ENCODE results near the gene DEGS2. TPM values are rescaled to one million over a fixed set of nuclear protein-coding genes. Genes with fewer than 3 reads are reported as not detected.

DEGS2 gene
- total and polyA plus RNA-seq, 2 of the 13 experiments (the other 11 are each of a cell fraction or from before 2014, with no cell fraction given), result 0.09 TPM

- peak; percentile 85 for FAIRE-seq
- in situ Hi-C loops (cut with HindIII; ENCODE audit: extremely low pct_ligation_motif_present, low pct_unique_long_range_greater_than_20kb), result loop anchor here (5.0 kb wide), 1 partner anchor 52 kb away; no protein-coding TSS in a partner anchor
- TF ChIP-seq ZBTB33 (CRISPR knock-in tag; IDR thresholded peaks at IDR 0.05) (peak; percentile 48), MTA1 (CRISPR knock-in tag; IDR thresholded peaks at IDR 0.05; ENCODE audit: borderline replicate concordance) (0 out of 2 replicates have a peak, but pooled peaks have one; percentile 38), ZBTB7B (CRISPR knock-in tag; IDR thresholded peaks at IDR 0.05) (peak; percentile 59), ZNF614 (CRISPR knock-in tag; IDR thresholded peaks at IDR 0.05; ENCODE audit: borderline replicate concordance) (peak; percentile 57; the same call in 1 of the 2 replicates), FOXM1 (CRISPR knock-in tag; IDR thresholded peaks at IDR 0.05) (no peak), REPIN1 (CRISPR knock-in tag; IDR thresholded peaks at IDR 0.05; ENCODE audit: borderline replicate concordance, low read depth) (peak; percentile 66; the same call in 1 of the 2 replicates), NR2C2 (CRISPR knock-in tag; IDR thresholded peaks at IDR 0.05; ENCODE audit: borderline replicate concordance) (0 out of 2 replicates have a peak, but pooled peaks have one; percentile 30), THAP11 (CRISPR knock-in tag; IDR thresholded peaks at IDR 0.05) (peak; percentile 55), ZNF773 (CRISPR knock-in tag; IDR thresholded peaks at IDR 0.05; ENCODE audit: borderline replicate concordance) (no peak), CC2D1A (CRISPR knock-in tag; IDR thresholded peaks at IDR 0.05) (0 out of 2 replicates have a peak, but pooled peaks have one; percentile 52), ZEB1 (IDR thresholded peaks at IDR 0.05; ENCODE audit: insufficient replicate concordance, low read depth) (no peak), GATAD2A (CRISPR knock-in tag; IDR thresholded peaks at IDR 0.05) (peak; percentile 60; the same call in 1 of the 2 replicates), ZNF792 (CRISPR knock-in tag; IDR thresholded peaks at IDR 0.05) (peak; percentile 81; the same call in 1 of the 2 replicates)
- TF ChIP-seq, protein P1, sequence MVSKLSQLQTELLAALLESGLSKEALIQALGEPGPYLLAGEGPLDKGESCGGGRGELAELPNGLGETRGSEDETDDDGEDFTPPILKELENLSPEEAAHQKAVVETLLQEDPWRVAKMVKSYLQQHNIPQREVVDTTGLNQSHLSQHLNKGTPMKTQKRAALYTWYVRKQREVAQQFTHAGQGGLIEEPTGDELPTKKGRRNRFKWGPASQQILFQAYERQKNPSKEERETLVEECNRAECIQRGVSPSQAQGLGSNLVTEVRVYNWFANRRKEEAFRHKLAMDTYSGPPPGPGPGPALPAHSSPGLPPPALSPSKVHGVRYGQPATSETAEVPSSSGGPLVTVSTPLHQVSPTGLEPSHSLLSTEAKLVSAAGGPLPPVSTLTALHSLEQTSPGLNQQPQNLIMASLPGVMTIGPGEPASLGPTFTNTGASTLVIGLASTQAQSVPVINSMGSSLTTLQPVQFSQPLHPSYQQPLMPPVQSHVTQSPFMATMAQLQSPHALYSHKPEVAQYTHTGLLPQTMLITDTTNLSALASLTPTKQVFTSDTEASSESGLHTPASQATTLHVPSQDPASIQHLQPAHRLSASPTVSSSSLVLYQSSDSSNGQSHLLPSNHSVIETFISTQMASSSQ (IDR thresholded peaks at IDR 0.05; ENCODE audit: low read depth), result no peak
- TF ChIP-seq, protein P1 (CRISPR knock-in tag; IDR thresholded peaks at IDR 0.05; ENCODE audit: borderline replicate concordance), result peak; percentile 62; the same call in 1 of the 2 replicates
These were observed 18.9 kb downstream of the DEGS2 start for GRCh38 chr14:100140452-100141078.

More at GRCh38 chr14:100140452-100141078, 18.9 kb downstream of the DEGS2 start:
- H3K79me2 ChIP-seq (ENCODE audit: insufficient read depth, low read length), result no peaks in the 10 kb centered on the region
- under 1% methylated on average over 7 of the region's 16 CpGs for WGBS (ENCODE audit: low lambda C conversion rate)
- H3K27me3 ChIP-seq (ENCODE audit: control insufficient read depth in 1 of 2, insufficient read depth in 2 of 2, low read length in 2 of 2), result no peaks in the 10 kb centered on the region
- H2AFZ ChIP-seq (ENCODE audit: low read length), result no peak overlapping the region
- H3K36me3 ChIP-seq (replicated peaks in 1 of 2; ENCODE audit: control insufficient read depth in 1 of 2, insufficient read depth in 2 of 2, low read length in 2 of 2), result no peaks in the 10 kb centered on the region
- H3K27ac ChIP-seq (ENCODE audit: extremely low read length, insufficient read depth, low read length), result peak overlapping the region; percentile 62
- ChIA-PET CTCF (ENCODE audit: low intra/inter-chr PET ratio, low total read pairs) (interaction anchor here (1.6 to 1.8 kb wide), 2 partner anchors 15 to 52 kb away, joined by 10 to 11 read pairs; no protein-coding TSS in a partner anchor), POLR2A (interaction anchor here (0.6 to 1.5 kb wide), 3 partner anchors 15 to 52 kb away, joined by 3 to 6 read pairs (median 5); no protein-coding TSS in a partner anchor)
- ATAC-seq (peak; percentile 73), DNase-seq (ENCODE audit: low spot score) (peak; percentile 82)
- peak overlapping the region in 1 of 3 experiments; percentile 62; a peak in 3 of 6 replicates for H3K4me3 ChIP-seq (replicated peaks in 1 of 3; ENCODE audit: insufficient read depth in 1 of 3, low read depth in 2 of 3, low read length in 3 of 3)
- no peaks in the 10 kb centered on the region for H4K20me1 ChIP-seq (ENCODE audit: insufficient read depth, low read length)
- intact Hi-C loops (cut with micrococcal nuclease; ENCODE audit: unreplicated experiment), result loop anchor here (1.0 kb wide), 1 partner anchor 52 kb away; no protein-coding TSS in a partner anchor
- peak overlapping the region; percentile 57 for H3K9ac ChIP-seq (ENCODE audit: insufficient read depth, low read depth, low read length)
- peak overlapping the region; percentile 85 for H3K4me2 ChIP-seq (ENCODE audit: low read depth, low read length)
- no peaks in the 10 kb centered on the region for H3K9me3 ChIP-seq (ENCODE audit: low read length)
- BruUV-seq (replicated peaks), result TSS peak; percentile 36
- peaks cover 53% of the 10 kb centered on the region for H3K4me1 ChIP-seq (ENCODE audit: insufficient read depth, low read length)

Measured in HepG2 (cell line).